H9 (cell line): Measurements from ENCODE around the gene INSL3. TPM values are rescaled to one million over a fixed set of nuclear protein-coding genes. Genes with fewer than 3 reads are reported as not detected.

Experiments
- DNase-seq: peaks from one replicate; pipeline ENCODE4 v3.0.0-alpha.2; 2017
- H2AFZ ChIP-seq: one replicate; pipeline ENCODE4 v1.6.1; 2013; ENCODE audit warnings: mild to moderate bottlenecking, low read length, control low read depth, moderate library complexity
- H2AK5ac ChIP-seq: 2 replicates; pipeline ENCODE4 v1.6.1; 2013; ENCODE audit warnings: low read length, control low read depth, mixed read lengths; ENCODE audit not compliant: insufficient read length
- H2BK120ac ChIP-seq: one replicate; pipeline ENCODE4 v1.6.1; 2013; ENCODE audit warnings: low read depth, mild to moderate bottlenecking, low read length, control low read depth, inconsistent platforms; ENCODE audit not compliant: poor library complexity, severe bottlenecking
- H2BK12ac ChIP-seq: 2 replicates; pipeline ENCODE4 v1.6.1; 2013; ENCODE audit warnings: low read length, control low read depth, mixed read lengths, low read depth; ENCODE audit not compliant: insufficient read length
- H2BK15ac ChIP-seq: 2 replicates; pipeline ENCODE4 v1.6.1; 2013; ENCODE audit warnings: low read depth, low read length, control low read depth
- H2BK20ac ChIP-seq: one replicate; pipeline ENCODE4 v1.6.1; 2013; ENCODE audit warnings: low read depth, mild to moderate bottlenecking, low read length, control low read depth, inconsistent platforms; ENCODE audit not compliant: poor library complexity, severe bottlenecking
- H2BK5ac ChIP-seq: 2 replicates; pipeline ENCODE4 v1.6.1; 2013; ENCODE audit warnings: low read length, control low read depth, mixed read lengths; ENCODE audit not compliant: insufficient read length
- H3K14ac ChIP-seq: 2 replicates; pipeline ENCODE4 v1.6.1; 2013; ENCODE audit warnings: low read length, control low read depth; ENCODE audit not compliant: insufficient read depth
- H3K18ac ChIP-seq: 2 replicates; pipeline ENCODE4 v1.6.1; 2013; ENCODE audit warnings: low read depth, mild to moderate bottlenecking, mixed read lengths, low read length, control low read depth; ENCODE audit not compliant: insufficient read length
- H3K23ac ChIP-seq: 2 replicates; pipeline ENCODE4 v1.6.1; 2013; ENCODE audit warnings: low read length, control low read depth, mixed read lengths, low read depth; ENCODE audit not compliant: insufficient read length
- H3K23me2 ChIP-seq: 2 replicates; pipeline ENCODE4 v1.6.1; 2013; ENCODE audit warnings: low read depth, mild to moderate bottlenecking, mixed read lengths, low read length, control low read depth; ENCODE audit not compliant: insufficient read length, poor library complexity, severe bottlenecking
- H3K27ac ChIP-seq: 2 replicates; pipeline ENCODE4 v1.5.1; 2013; ENCODE audit warnings: low read length, control low read depth, mixed read lengths, low read depth; ENCODE audit not compliant: insufficient read length
- H3K27me3 ChIP-seq: 2 replicates; pipeline ENCODE4 v1.6.1; 2013; ENCODE audit warnings: low read length, control low read depth, inconsistent platforms; ENCODE audit not compliant: insufficient read depth
- H3K4ac ChIP-seq: 2 replicates; pipeline ENCODE4 v1.6.1; 2013; ENCODE audit warnings: low read depth, mild to moderate bottlenecking, control low read depth, inconsistent platforms, low read length, moderate library complexity
- H3K4me1 ChIP-seq: 2 replicates; pipeline ENCODE4 v1.6.1; 2013; ENCODE audit warnings: low read length, control low read depth, inconsistent platforms; ENCODE audit not compliant: insufficient read depth
- H3K4me2 ChIP-seq: 2 replicates; pipeline ENCODE4 v1.6.1; 2013; ENCODE audit warnings: low read length, control low read depth, mixed read lengths; ENCODE audit not compliant: insufficient read length, insufficient read depth
- H3K56ac ChIP-seq: 2 replicates; pipeline ENCODE4 v1.6.1; 2013; ENCODE audit warnings: low read depth, mild to moderate bottlenecking, mixed read lengths, low read length, control low read depth; ENCODE audit not compliant: insufficient read length
- H3K79me1 ChIP-seq: 2 replicates; pipeline ENCODE4 v1.6.1; 2013; ENCODE audit warnings: low read depth, mild to moderate bottlenecking, moderate library complexity, low read length, control low read depth, inconsistent platforms; ENCODE audit not compliant: insufficient read depth, poor library complexity, severe bottlenecking
- H3K79me2 ChIP-seq: 2 replicates; pipeline ENCODE4 v1.6.1; 2013; ENCODE audit warnings: low read length, control low read depth, inconsistent platforms; ENCODE audit not compliant: insufficient read depth
- H3K9ac ChIP-seq: 2 replicates; pipeline ENCODE4 v1.6.1; 2013; ENCODE audit warnings: low read length, control low read depth, mixed read lengths; ENCODE audit not compliant: insufficient read length; ENCODE audit errors: extremely low read depth
- H3K9me3 ChIP-seq: one replicate; pipeline ENCODE4 v1.6.1; 2013; ENCODE audit warnings: low read depth, low read length, inconsistent platforms; ENCODE audit not compliant: control insufficient read depth
- H3T11ph ChIP-seq: one replicate; pipeline ENCODE4 v1.6.1; 2013; ENCODE audit warnings: mild to moderate bottlenecking, low read length, control low read depth, inconsistent platforms
- H4K20me1 ChIP-seq: one replicate; pipeline ENCODE4 v1.6.1; 2013; ENCODE audit not compliant: control insufficient read depth, insufficient read length, insufficient read depth
- H4K5ac ChIP-seq: 2 replicates; pipeline ENCODE4 v1.6.1; 2013; ENCODE audit warnings: low read depth, mild to moderate bottlenecking, mixed read lengths, low read length, control low read depth; ENCODE audit not compliant: insufficient read length
- H4K8ac ChIP-seq: replicated peaks from 2 replicates; pipeline ENCODE4 v1.6.1; 2013; ENCODE audit warnings: low read length, control low read depth, mixed read lengths, low read depth; ENCODE audit not compliant: insufficient read length
- H4K91ac ChIP-seq: 2 replicates; pipeline ENCODE4 v1.6.1; 2013; ENCODE audit warnings: low read depth, mild to moderate bottlenecking, moderate library complexity, mixed read lengths, low read length, control low read depth; ENCODE audit not compliant: insufficient read length
- H3K27ac Mint-ChIP-seq, 3 experiments: 2 replicates in 2 of 3; 3 replicates in 1 of 3; pipeline ENCODE4 v1.8.0; 2020 to 2021; ENCODE audit warnings: mixed read lengths in 3 of 3, mild to moderate bottlenecking in 1 of 3, moderate library complexity in 1 of 3
- H3K27me3 Mint-ChIP-seq: 2 replicates; pipeline ENCODE4 v1.8.0; 2021; ENCODE audit warnings: low read depth, mild to moderate bottlenecking, moderate library complexity, mixed read lengths
- H3K36me3 Mint-ChIP-seq, 3 experiments: 2 replicates in 2 of 3; 3 replicates in 1 of 3; pipeline ENCODE4 v1.8.0; 2020 to 2021; ENCODE audit warnings: low read depth in 3 of 3, mixed read lengths in 3 of 3; ENCODE audit not compliant: insufficient read depth in 1 of 3
- H3K4me1 Mint-ChIP-seq, 2 experiments: 2 replicates each; pipeline ENCODE4 v1.8.0; 2020; ENCODE audit warnings: mixed read lengths in 2 of 2
- H3K4me3 Mint-ChIP-seq, 2 experiments: 2 replicates in 1 of 2; 3 replicates in 1 of 2; pipeline ENCODE4 v1.8.0; 2020 to 2021; ENCODE audit warnings: mild to moderate bottlenecking in 2 of 2, mixed read lengths in 2 of 2, moderate library complexity in 1 of 2
- H3K9me3 Mint-ChIP-seq, 2 experiments: 2 replicates in 1 of 2; 3 replicates in 1 of 2; pipeline ENCODE4 v1.8.0; 2020; ENCODE audit warnings: mild to moderate bottlenecking in 2 of 2, mixed read lengths in 2 of 2, moderate library complexity in 1 of 2
- WGBS: extraction: QIAGEN DNeasy Blood & Tissue Kit; methylation state at CpG from one replicate; pipeline ENCODE4 v1.1.7; 2013; ENCODE audit warnings: missing lambda C conversion rate, low lambda C conversion rate, mixed read lengths; ENCODE audit not compliant: insufficient read length; ENCODE audit errors: extremely low coverage; 5-methylcytosine and 5-hydroxymethylcytosine counted together
- total RNA-seq: library from RNA; stranded (reverse); gene quantifications from 2 replicates; pipeline ENCODE4 v1.2.1, GENCODE V29; 2021
- TF ChIP-seq, protein P1 (sequence below): fragments of 200-600 bp; sonication (generic); conservative IDR thresholded peaks from 3 replicates; pipeline ENCODE4 v1.8.0; 2021; ENCODE audit warnings: antibody characterized with exemption, mild to moderate bottlenecking

Gene INSL3
- total RNA-seq, 1 experiment from 2014 or later, result 0.63 TPM

DNA sequence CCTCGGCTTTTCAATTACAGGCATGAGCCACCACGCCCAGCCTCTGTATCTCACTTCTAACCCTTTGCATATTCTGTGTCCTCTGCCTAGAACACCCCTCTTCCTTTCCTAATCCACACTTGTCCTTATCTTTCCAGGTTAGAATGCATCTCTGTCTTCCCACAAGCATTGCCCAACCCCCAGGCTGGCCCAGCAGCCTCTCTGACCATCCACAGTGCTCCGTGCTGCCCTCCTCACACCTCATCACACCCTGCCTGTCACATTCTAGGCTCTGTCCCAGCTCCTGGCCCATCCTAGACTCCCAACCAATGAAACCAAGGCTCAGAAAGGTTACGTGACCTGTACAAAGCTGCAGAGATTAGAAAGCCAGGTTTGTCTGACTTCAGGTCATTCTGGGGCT is 15.2 kb upstream of the INSL3 start:
- H3K23ac ChIP-seq, result no peak overlapping the region
- H2BK5ac ChIP-seq, result no peak overlapping the region
- H3K9me3 Mint-ChIP-seq, result no peaks in the 10 kb centered on the region; a peak in 1 of 5 replicates
- no peaks in the 10 kb centered on the region for H3K36me3 Mint-ChIP-seq
- no peak overlapping the region for H3K4me3 Mint-ChIP-seq
- peaks cover 26 to 33% of the 10 kb centered on the region in 2 experiments for H3K4me1 Mint-ChIP-seq
- no peak overlapping the region for H3K18ac ChIP-seq
- no peak overlapping the region for H3K27ac ChIP-seq
- no peak overlapping the region for H4K5ac ChIP-seq
- no peak overlapping the region for H3T11ph ChIP-seq
- no CpG with 5 or more reads among the region's 4 CpGs for WGBS
- TF ChIP-seq, protein P1, sequence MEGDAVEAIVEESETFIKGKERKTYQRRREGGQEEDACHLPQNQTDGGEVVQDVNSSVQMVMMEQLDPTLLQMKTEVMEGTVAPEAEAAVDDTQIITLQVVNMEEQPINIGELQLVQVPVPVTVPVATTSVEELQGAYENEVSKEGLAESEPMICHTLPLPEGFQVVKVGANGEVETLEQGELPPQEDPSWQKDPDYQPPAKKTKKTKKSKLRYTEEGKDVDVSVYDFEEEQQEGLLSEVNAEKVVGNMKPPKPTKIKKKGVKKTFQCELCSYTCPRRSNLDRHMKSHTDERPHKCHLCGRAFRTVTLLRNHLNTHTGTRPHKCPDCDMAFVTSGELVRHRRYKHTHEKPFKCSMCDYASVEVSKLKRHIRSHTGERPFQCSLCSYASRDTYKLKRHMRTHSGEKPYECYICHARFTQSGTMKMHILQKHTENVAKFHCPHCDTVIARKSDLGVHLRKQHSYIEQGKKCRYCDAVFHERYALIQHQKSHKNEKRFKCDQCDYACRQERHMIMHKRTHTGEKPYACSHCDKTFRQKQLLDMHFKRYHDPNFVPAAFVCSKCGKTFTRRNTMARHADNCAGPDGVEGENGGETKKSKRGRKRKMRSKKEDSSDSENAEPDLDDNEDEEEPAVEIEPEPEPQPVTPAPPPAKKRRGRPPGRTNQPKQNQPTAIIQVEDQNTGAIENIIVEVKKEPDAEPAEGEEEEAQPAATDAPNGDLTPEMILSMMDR, result no peak
- no peak overlapping the region; a peak in 1 of 7 replicates for H3K27ac Mint-ChIP-seq
- no peak overlapping the region for H4K91ac ChIP-seq
- H2BK12ac ChIP-seq, result no peak overlapping the region
- peaks cover 42% of the 10 kb centered on the region for H3K27me3 Mint-ChIP-seq
- H4K20me1 ChIP-seq, result no peaks in the 10 kb centered on the region
- no peak overlapping the region for H2BK120ac ChIP-seq
- no peak overlapping the region for H2BK15ac ChIP-seq
- H2AK5ac ChIP-seq, result no peak overlapping the region
- no peaks in the 10 kb centered on the region for H3K79me2 ChIP-seq
- H3K9me3 ChIP-seq, result no peaks in the 10 kb centered on the region
- H3K9ac ChIP-seq, result no peak overlapping the region
- DNase-seq, result no peak
- H3K23me2 ChIP-seq, result peaks cover 4% of the 10 kb centered on the region
- H2AFZ ChIP-seq, result no peak overlapping the region
- H3K4ac ChIP-seq, result no peak overlapping the region
- no peak overlapping the region for H2BK20ac ChIP-seq
- H3K79me1 ChIP-seq, result no peaks in the 10 kb centered on the region
- H3K4me1 ChIP-seq, result no peaks in the 10 kb centered on the region; the same call in 1 of the 2 replicates
- no peak overlapping the region for H4K8ac ChIP-seq
- no peak overlapping the region for H3K4me2 ChIP-seq
- no peak overlapping the region for H3K14ac ChIP-seq
- no peaks in the 10 kb centered on the region for H3K27me3 ChIP-seq
- H3K56ac ChIP-seq, result no peak overlapping the region
